Smooth muscle cell (in vitro differentiated cells): Measurements from ENCODE around the gene ANKS1A. TPM values are rescaled to one million over a fixed set of nuclear protein-coding genes. Genes with fewer than 3 reads are reported as not detected.

ENCODE experiments used
- DNase-seq: peaks from one replicate; lab custom pipeline; 2025; ENCODE audit not compliant: unreplicated experiment; lab: John Stamatoyannopoulos, UW
- H2AFZ ChIP-seq: fragments of 200-600 bp; sonication (generic); 2 replicates; pipeline ENCODE4 v1.6.0; 2016; ENCODE audit warnings: antibody characterized with exemption, low read depth, mild to moderate bottlenecking
- H3F3A ChIP-seq: fragments of 200-600 bp; sonication (generic); 2 replicates; pipeline ENCODE4 v1.6.0; 2017; ENCODE audit warnings: antibody characterized with exemption, low read depth
- H3K27ac ChIP-seq: fragments of 200-600 bp; sonication (generic); 2 replicates; pipeline ENCODE4 v1.5.1; 2016; ENCODE audit warnings: low read depth, mild to moderate bottlenecking
- H3K27me3 ChIP-seq: fragments of 200-600 bp; sonication (generic); 2 replicates; pipeline ENCODE4 v1.6.1; 2016; ENCODE audit warnings: low read depth, mild to moderate bottlenecking
- H3K36me3 ChIP-seq: fragments of 200-600 bp; sonication (generic); 2 replicates; pipeline ENCODE4 v1.5.1; 2016; ENCODE audit warnings: low read depth
- H3K4me1 ChIP-seq: fragments of 200-600 bp; sonication (generic); 2 replicates; pipeline ENCODE4 v1.5.1; 2016; ENCODE audit warnings: low read depth
- H3K4me2 ChIP-seq: fragments of 200-600 bp; sonication (generic); 2 replicates; pipeline ENCODE4 v1.6.0; 2016; ENCODE audit warnings: mild to moderate bottlenecking
- H3K4me3 ChIP-seq: fragments of 200-600 bp; sonication (generic); 2 replicates; pipeline ENCODE4 v1.5.1; 2016; ENCODE audit warnings: mild to moderate bottlenecking
- H3K79me2 ChIP-seq: fragments of 200-600 bp; sonication (generic); 2 replicates; pipeline ENCODE4 v1.6.0; 2016; ENCODE audit warnings: low read depth, mild to moderate bottlenecking
- H3K9ac ChIP-seq: fragments of 200-600 bp; sonication (generic); 2 replicates; pipeline ENCODE4 v1.6.0; 2016; ENCODE audit warnings: low read depth
- H3K9me3 ChIP-seq: fragments of 200-600 bp; sonication (generic); replicated peaks from 2 replicates; pipeline ENCODE4 v1.5.1; 2016; ENCODE audit warnings: low read depth
- H4K20me1 ChIP-seq: fragments of 200-600 bp; sonication (generic); 2 replicates; pipeline ENCODE4 v1.6.0; 2016; ENCODE audit warnings: low read depth
- WGBS: methylation state at CpG from one replicate; pipeline ENCODE4 v1.1.7; 2016; ENCODE audit warnings: low lambda C conversion rate; 5-methylcytosine and 5-hydroxymethylcytosine counted together
- polyA plus RNA-seq: library from polyadenylated mRNA; unstranded; fragments of >200 nt; fragmentation: Nextera tagmentation; extraction: Ambion mirVana; gene quantifications from 2 replicates; pipeline ENCODE4 v1.2.1, GENCODE V29; 2016
- total RNA-seq: library from RNA; depleted of rRNA; stranded (reverse); fragments of >200 nt; gene quantifications from 2 replicates; pipeline ENCODE4 v1.2.3, GENCODE V29; 2014
- TF ChIP-seq, protein P1 (sequence below): fragments of 200-600 bp; sonication (generic); IDR thresholded peaks from 2 replicates; pipeline ENCODE4 v1.5.1; 2017; ENCODE audit warnings: borderline replicate concordance, mild to moderate bottlenecking, antibody characterized with exemption; ENCODE audit not compliant: insufficient read depth, poor library complexity, severe bottlenecking

The ANKS1A gene
- total and polyA plus RNA-seq, 2 experiments from 2014 or later: 28.9 to 39.2 TPM

DNA sequence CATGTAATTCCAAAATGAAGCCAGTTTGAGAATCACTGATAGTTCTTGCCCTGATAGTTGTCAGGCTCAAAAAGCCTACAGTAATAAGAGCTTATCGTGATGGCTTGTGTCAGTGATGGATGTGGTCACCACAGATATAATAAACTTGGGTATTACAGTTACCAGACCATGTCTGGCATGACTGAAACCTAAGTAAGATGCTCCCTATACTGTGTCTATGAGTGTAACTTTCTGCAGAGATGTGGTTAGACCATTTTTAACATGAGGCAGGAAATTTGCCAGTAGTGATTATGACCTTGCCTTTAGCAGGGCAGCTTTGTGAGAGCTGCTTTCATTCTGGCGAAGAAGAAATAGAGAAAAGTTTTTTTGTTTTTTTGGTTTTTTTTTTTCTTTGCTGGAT is 90.2 kb downstream of the ANKS1A start:
- no peak overlapping the region for H3K9ac ChIP-seq
- no peaks in the 10 kb centered on the region for H3K27me3 ChIP-seq
- WGBS: 38% methylated on average over 2 of the region's 2 CpGs
- H3K4me3 ChIP-seq: no peak overlapping the region
- TF ChIP-seq, protein P1, sequence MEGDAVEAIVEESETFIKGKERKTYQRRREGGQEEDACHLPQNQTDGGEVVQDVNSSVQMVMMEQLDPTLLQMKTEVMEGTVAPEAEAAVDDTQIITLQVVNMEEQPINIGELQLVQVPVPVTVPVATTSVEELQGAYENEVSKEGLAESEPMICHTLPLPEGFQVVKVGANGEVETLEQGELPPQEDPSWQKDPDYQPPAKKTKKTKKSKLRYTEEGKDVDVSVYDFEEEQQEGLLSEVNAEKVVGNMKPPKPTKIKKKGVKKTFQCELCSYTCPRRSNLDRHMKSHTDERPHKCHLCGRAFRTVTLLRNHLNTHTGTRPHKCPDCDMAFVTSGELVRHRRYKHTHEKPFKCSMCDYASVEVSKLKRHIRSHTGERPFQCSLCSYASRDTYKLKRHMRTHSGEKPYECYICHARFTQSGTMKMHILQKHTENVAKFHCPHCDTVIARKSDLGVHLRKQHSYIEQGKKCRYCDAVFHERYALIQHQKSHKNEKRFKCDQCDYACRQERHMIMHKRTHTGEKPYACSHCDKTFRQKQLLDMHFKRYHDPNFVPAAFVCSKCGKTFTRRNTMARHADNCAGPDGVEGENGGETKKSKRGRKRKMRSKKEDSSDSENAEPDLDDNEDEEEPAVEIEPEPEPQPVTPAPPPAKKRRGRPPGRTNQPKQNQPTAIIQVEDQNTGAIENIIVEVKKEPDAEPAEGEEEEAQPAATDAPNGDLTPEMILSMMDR: no peak
- no peaks in the 10 kb centered on the region for H3K4me1 ChIP-seq
- H2AFZ ChIP-seq: no peak overlapping the region
- H4K20me1 ChIP-seq: no peaks in the 10 kb centered on the region
- H3K79me2 ChIP-seq: no peaks in the 10 kb centered on the region
- no peaks in the 10 kb centered on the region for H3K36me3 ChIP-seq
- no peaks in the 10 kb centered on the region for H3F3A ChIP-seq
- no peak overlapping the region for H3K4me2 ChIP-seq
- H3K27ac ChIP-seq: no peak overlapping the region
- no peak for DNase-seq
- H3K9me3 ChIP-seq: no peaks in the 10 kb centered on the region

DNA sequence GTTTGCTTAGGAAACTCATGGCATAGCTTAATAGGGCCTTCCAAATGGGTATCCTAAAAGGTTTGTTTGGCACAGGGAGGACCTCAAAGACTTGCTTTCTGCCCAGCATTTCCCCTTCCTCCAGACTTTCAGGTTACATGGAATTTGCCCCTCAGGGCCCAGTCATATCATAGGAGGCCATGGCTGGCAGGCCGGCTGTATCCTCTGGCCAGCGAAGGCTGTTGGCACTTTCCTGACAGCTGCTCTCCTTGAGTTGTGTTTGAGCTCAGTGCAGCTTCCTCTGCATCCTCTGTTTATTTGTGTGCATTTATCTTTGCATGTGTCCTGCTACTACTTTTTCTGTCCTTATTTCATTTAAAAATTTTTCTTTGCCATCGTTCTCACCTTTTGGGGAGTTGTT is 90.9 kb downstream of the ANKS1A start:
- no peaks in the 10 kb centered on the region for H3K9me3 ChIP-seq
- no peak for DNase-seq
- no peak overlapping the region for H3K4me3 ChIP-seq
- H3F3A ChIP-seq: no peaks in the 10 kb centered on the region
- H3K79me2 ChIP-seq: no peaks in the 10 kb centered on the region
- WGBS: 86% methylated on average over 3 of the region's 3 CpGs
- H4K20me1 ChIP-seq: no peaks in the 10 kb centered on the region
- H3K4me2 ChIP-seq: no peak overlapping the region
- H2AFZ ChIP-seq: no peak overlapping the region
- TF ChIP-seq, protein P1: no peak
- H3K9ac ChIP-seq: no peak overlapping the region
- no peak overlapping the region for H3K27ac ChIP-seq
- H3K36me3 ChIP-seq: no peaks in the 10 kb centered on the region
- H3K27me3 ChIP-seq: no peaks in the 10 kb centered on the region
- no peaks in the 10 kb centered on the region for H3K4me1 ChIP-seq

DNA sequence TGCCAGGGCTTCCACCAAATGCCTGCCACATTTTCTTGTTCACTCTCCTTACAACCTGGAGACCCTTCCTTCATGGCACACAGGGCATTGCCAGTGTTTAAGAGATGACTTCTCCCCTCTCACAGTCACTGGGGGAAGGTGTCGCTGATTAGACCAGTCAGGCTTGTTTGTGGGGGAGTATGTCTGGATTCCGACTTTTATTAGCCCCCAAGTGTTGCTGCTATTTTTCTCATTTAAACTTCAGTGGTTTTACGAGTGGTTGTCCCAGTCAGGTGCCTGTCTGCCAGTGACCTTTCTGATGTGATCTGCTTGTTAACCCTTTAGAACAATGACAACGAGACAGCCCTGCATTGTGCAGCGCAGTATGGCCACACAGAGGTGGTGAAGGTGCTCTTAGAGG is 92.3 kb downstream of the ANKS1A start:
- H3K27ac ChIP-seq: no peak overlapping the region
- H3K9ac ChIP-seq: no peak overlapping the region
- H3K9me3 ChIP-seq: no peaks in the 10 kb centered on the region
- no peak overlapping the region for H2AFZ ChIP-seq
- H3F3A ChIP-seq: no peaks in the 10 kb centered on the region
- TF ChIP-seq, protein P1: no peak
- H3K4me2 ChIP-seq: no peak overlapping the region
- 60% methylated on average over 5 of the region's 5 CpGs for WGBS
- H3K4me1 ChIP-seq: no peaks in the 10 kb centered on the region
- H3K27me3 ChIP-seq: no peaks in the 10 kb centered on the region
- no peaks in the 10 kb centered on the region for H4K20me1 ChIP-seq
- no peaks in the 10 kb centered on the region for H3K79me2 ChIP-seq
- no peak overlapping the region for H3K4me3 ChIP-seq
- DNase-seq: no peak
- H3K36me3 ChIP-seq: no peaks in the 10 kb centered on the region

GRCh38 chr6:34981951-34982350 is 92.9 kb downstream of the ANKS1A start:
- 71% methylated on average over 7 of the region's 7 CpGs for WGBS
- TF ChIP-seq, protein P1: no peak
- Histone ChIP-seq H3K36me3 (no peaks in the 10 kb centered on the region), H3K79me2 (no peaks in the 10 kb centered on the region), H2AFZ (no peak overlapping the region), H3F3A (no peaks in the 10 kb centered on the region), H4K20me1 (no peaks in the 10 kb centered on the region), H3K4me1 (peaks cover 1% of the 10 kb centered on the region), H3K27me3 (no peaks in the 10 kb centered on the region), H3K4me2 (no peak overlapping the region), H3K27ac (no peak overlapping the region), H3K9ac (no peak overlapping the region), H3K4me3 (no peak overlapping the region), H3K9me3 (no peaks in the 10 kb centered on the region)
- DNase-seq: no peak
